ENCODE measurements around the gene TRIM2. TPM values are rescaled to one million over a fixed set of nuclear protein-coding genes. Genes with fewer than 3 reads are reported as not detected.

The TRIM2 gene
- total RNA-seq, 1 donor from 2014 or later, result 35.9 TPM

DNA sequence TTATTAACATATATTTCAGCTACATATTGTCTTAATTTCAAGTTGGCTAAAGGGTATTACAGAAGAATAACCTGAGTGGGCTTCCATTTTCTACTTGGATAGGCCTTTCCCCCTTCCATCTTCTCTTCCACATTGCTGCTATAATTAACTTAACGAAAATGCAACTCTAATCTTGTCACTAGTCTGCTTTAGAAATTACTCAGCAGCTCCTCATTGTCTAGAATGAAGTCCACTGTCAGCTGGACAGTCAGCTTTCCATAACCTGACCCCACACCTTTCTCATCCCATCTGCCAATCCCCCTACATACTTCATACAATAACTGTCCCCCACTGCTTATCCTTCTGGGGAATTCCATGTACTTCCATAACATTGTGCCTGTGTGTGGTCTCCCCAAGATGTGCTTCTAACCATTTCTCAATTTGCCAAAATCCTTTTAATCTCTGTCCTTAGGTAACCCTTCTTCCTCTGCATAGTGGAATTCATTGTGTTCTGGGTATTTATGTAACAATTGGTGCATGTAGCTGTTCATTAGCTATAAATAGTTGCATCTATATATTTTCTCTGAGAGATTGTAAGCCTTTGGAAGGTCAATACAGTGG lies 145.1 kb downstream of the TRIM2 start:
- Histone ChIP-seq H3K9me3 (no peaks in the 10 kb centered on the region), H3K27me3 (no peaks in the 10 kb centered on the region), H3K4me1 (peaks cover 9% of the 10 kb centered on the region), H3K4me3 (no peak overlapping the region), H3K36me3 (no peaks in the 10 kb centered on the region), H3K27ac (no peak overlapping the region)
- intact Hi-C loops (cut with DNase I), result no loop called here
- ATAC-seq (no peak), DNase-seq (no peak)
- TF ChIP-seq, protein P1, sequence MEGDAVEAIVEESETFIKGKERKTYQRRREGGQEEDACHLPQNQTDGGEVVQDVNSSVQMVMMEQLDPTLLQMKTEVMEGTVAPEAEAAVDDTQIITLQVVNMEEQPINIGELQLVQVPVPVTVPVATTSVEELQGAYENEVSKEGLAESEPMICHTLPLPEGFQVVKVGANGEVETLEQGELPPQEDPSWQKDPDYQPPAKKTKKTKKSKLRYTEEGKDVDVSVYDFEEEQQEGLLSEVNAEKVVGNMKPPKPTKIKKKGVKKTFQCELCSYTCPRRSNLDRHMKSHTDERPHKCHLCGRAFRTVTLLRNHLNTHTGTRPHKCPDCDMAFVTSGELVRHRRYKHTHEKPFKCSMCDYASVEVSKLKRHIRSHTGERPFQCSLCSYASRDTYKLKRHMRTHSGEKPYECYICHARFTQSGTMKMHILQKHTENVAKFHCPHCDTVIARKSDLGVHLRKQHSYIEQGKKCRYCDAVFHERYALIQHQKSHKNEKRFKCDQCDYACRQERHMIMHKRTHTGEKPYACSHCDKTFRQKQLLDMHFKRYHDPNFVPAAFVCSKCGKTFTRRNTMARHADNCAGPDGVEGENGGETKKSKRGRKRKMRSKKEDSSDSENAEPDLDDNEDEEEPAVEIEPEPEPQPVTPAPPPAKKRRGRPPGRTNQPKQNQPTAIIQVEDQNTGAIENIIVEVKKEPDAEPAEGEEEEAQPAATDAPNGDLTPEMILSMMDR (IDR thresholded peaks at IDR 0.05), result no peak

- Histone ChIP-seq H3K4me1 (no peaks in the 10 kb centered on the region), H3K36me3 (no peaks in the 10 kb centered on the region), H3K27ac (no peak overlapping the region), H3K4me3 (no peak overlapping the region), H3K27me3 (no peaks in the 10 kb centered on the region), H3K9me3 (no peaks in the 10 kb centered on the region)
- ATAC-seq, result no peak
- TF ChIP-seq, protein P1 (IDR thresholded peaks at IDR 0.05), result no peak
- DNase-seq, result no peak
- intact Hi-C loops (cut with DNase I), result no loop called here
Observed at GRCh38 chr4:153362184-153362583, 157.9 kb downstream of the TRIM2 start.

- H3K4me3 ChIP-seq, result no peak overlapping the region
- H3K27ac ChIP-seq, result no peak overlapping the region
- no peaks in the 10 kb centered on the region for H3K4me1 ChIP-seq
- no peak for DNase-seq
- no peaks in the 10 kb centered on the region for H3K36me3 ChIP-seq
- H3K9me3 ChIP-seq, result no peaks in the 10 kb centered on the region
- TF ChIP-seq, protein P1 (IDR thresholded peaks at IDR 0.05), result no peak
- H3K27me3 ChIP-seq, result no peaks in the 10 kb centered on the region
- intact Hi-C loops (cut with DNase I), result no loop called here
- no peak for ATAC-seq
Observed at GRCh38 chr4:153364061-153364460, 159.8 kb downstream of the TRIM2 start.

DNA sequence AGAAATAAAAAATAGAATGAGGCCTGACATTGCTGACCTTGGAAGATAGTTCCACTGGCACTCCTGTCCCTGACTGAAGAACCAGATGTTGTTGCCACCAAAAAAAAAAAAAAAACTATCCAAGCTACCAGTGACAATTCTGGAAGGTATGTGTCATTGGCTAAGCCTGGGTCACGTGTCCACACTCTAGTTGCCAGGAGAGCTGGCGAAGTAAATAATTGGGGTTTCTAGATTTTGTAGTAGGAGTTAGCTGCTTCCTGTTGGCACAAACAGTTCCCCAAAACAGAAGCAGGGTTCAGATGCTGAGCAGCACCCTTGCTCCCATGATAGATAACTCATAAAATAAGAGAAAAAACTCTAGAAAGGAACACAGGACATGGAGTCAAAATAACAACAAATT lies 160.8 kb downstream of the TRIM2 start:
- peak; percentile 84 for ATAC-seq
- intact Hi-C loops (cut with DNase I), result no loop called here
- Histone ChIP-seq H3K36me3 (no peaks in the 10 kb centered on the region), H3K27ac (no peak overlapping the region), H3K27me3 (no peaks in the 10 kb centered on the region), H3K4me1 (no peaks in the 10 kb centered on the region), H3K4me3 (no peak overlapping the region), H3K9me3 (no peaks in the 10 kb centered on the region)
- TF ChIP-seq, protein P1 (IDR thresholded peaks at IDR 0.05), result no peak
- no peak for DNase-seq

DNA sequence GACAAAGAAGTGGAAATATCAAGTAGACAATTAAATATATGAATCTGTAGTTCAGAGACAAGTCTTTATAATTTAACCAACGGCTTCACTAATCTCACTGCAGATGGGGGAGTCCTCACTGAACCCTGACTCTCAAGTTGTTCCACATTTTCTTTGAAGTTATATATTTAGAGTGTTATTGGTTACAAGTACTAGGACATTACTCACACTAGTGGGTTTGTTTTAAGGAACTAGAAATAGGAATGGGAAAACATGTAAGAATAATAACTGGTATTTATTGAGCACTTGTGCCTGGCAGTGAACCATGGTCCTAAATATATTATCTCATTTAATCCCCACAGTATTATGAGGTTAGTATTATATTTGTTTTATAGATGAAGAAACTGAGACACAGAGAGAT lies 162.2 kb downstream of the TRIM2 start:
- no peak overlapping the region for H3K27ac ChIP-seq
- TF ChIP-seq, protein P1 (IDR thresholded peaks at IDR 0.05), result no peak
- intact Hi-C loops (cut with DNase I), result no loop called here

DNA sequence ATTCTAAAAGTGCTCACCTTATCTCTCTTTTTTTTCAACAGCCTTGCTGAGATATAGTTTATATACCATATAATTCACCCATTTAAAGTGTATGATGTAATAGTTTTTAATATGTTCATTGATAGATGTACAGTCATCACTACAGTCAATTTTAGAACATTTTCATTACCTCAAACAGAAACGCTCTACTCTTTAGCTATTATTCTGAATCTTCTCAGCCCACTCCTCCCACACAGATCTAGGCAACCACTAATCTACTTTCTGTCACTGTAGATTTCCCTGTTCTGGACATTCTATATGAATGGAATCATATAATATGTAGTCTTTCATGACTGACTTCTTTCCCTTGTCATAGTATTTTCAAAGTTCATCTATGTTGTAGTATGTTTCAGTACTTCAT lies 162.8 kb downstream of the TRIM2 start:
- intact Hi-C loops (cut with DNase I), result no loop called here
- Histone ChIP-seq H3K36me3 (no peaks in the 10 kb centered on the region), H3K27me3 (no peaks in the 10 kb centered on the region), H3K4me1 (no peaks in the 10 kb centered on the region), H3K4me3 (no peak overlapping the region), H3K27ac (no peak overlapping the region), H3K9me3 (no peaks in the 10 kb centered on the region)
- no peak for DNase-seq
- TF ChIP-seq, protein P1 (IDR thresholded peaks at IDR 0.05), result no peak
- no peak for ATAC-seq

More for the DNA sequence above, 162.2 kb downstream of the TRIM2 start:
- H3K4me1 ChIP-seq, result no peaks in the 10 kb centered on the region
- no peaks in the 10 kb centered on the region for H3K36me3 ChIP-seq
- ATAC-seq (no peak), DNase-seq (no peak)
- H3K27me3 ChIP-seq, result no peaks in the 10 kb centered on the region
- H3K9me3 ChIP-seq, result no peaks in the 10 kb centered on the region
- no peak overlapping the region for H3K4me3 ChIP-seq

Measured in upper lobe of right lung (tissue), 1 donor.